ENCODE measurements around the gene ANKFN1.

Gene ANKFN1

DNA sequence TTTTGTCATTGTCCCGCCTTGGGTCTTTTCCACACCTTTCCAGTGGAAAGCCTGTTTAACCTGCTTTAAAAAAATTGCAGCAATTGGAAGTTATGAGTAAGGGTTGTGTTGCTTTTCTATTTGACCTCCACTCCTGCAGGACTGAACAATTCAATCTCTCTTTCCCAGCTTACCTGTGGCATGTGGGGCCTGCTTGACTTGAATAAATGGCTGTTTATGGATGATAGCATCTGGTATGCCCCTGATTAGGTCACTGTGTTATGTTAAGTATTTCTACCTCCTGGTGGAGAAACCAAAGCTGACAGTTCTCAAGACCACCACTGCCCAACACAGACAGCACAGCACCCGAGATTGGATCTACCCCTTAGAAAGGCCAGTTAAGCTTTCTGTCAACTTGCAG is 375.4 kb downstream of the ANKFN1 start:
- DNase-seq (ENCODE audit: extremely low read depth, insufficient read length), result no peak
- Histone ChIP-seq H3K36me3 (ENCODE audit: control insufficient read depth, insufficient read depth, low read length) (no peaks in the 10 kb centered on the region), H3K4me3 (replicated peaks; ENCODE audit: low read depth, low read length) (no peak overlapping the region), H3K27me3 (replicated peaks; ENCODE audit: control insufficient read depth, insufficient read depth, low read length) (no peaks in the 10 kb centered on the region; the same call in none of the 2 replicates)
- TF ChIP-seq, protein P1, sequence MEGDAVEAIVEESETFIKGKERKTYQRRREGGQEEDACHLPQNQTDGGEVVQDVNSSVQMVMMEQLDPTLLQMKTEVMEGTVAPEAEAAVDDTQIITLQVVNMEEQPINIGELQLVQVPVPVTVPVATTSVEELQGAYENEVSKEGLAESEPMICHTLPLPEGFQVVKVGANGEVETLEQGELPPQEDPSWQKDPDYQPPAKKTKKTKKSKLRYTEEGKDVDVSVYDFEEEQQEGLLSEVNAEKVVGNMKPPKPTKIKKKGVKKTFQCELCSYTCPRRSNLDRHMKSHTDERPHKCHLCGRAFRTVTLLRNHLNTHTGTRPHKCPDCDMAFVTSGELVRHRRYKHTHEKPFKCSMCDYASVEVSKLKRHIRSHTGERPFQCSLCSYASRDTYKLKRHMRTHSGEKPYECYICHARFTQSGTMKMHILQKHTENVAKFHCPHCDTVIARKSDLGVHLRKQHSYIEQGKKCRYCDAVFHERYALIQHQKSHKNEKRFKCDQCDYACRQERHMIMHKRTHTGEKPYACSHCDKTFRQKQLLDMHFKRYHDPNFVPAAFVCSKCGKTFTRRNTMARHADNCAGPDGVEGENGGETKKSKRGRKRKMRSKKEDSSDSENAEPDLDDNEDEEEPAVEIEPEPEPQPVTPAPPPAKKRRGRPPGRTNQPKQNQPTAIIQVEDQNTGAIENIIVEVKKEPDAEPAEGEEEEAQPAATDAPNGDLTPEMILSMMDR (IDR thresholded peaks at IDR 0.05; ENCODE audit: insufficient read depth, low read length, poor library complexity, severe bottlenecking), result no peak

DNA sequence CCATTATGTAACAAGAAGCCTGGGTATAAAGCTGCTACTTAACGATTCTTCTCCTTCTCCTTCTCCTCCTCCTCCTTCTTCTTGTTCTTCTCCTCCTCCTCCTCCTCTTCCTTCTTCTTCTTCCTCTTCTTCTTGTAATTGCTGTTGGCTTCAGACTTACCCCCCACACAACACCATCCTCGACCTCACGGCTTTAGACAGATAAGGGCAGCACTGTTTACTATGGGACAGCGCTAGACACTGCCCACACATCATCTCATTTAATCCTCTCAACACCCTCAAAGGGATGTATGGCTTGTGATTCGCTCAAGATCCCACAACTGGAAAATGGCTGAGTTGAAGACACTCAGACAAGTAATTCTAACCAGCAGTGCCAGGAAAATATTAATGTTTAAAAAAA is 379.7 kb downstream of the ANKFN1 start:
- H3K27me3 ChIP-seq (replicated peaks; ENCODE audit: control insufficient read depth, insufficient read depth, low read length), result no peaks in the 10 kb centered on the region; the same call in none of the 2 replicates
- DNase-seq (ENCODE audit: extremely low read depth, insufficient read length), result no peak

DNA sequence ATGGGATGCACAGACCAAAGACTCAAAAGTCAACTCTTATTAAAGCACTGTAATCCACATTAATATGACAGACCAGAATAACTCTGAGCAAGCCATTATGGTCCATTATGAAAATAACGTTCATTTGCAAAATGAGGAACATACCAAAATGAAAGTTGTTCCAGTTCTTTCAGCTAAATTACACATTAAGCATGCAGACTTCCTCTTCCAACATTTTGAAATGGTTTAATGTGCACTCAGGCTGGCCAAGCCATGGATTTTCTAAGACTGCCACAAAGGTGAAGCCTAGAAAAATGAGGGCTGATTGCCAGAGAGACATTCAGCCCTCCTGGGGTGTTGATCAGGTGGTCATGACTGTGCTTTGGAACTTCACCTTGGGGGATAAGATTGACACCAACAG is 383.5 kb downstream of the ANKFN1 start:
- Histone ChIP-seq H3K4me3 (replicated peaks; ENCODE audit: low read depth, low read length) (no peak overlapping the region), H3K36me3 (ENCODE audit: control insufficient read depth, insufficient read depth, low read length) (no peaks in the 10 kb centered on the region), H3K27me3 (replicated peaks; ENCODE audit: control insufficient read depth, insufficient read depth, low read length) (no peaks in the 10 kb centered on the region)
- TF ChIP-seq, protein P1 (IDR thresholded peaks at IDR 0.05; ENCODE audit: insufficient read depth, low read length, poor library complexity, severe bottlenecking), result no peak
- no peak for DNase-seq (ENCODE audit: extremely low read depth, insufficient read length)

More for the DNA sequence above, 379.7 kb downstream of the ANKFN1 start:
- TF ChIP-seq, protein P1 (IDR thresholded peaks at IDR 0.05; ENCODE audit: insufficient read depth, low read length, poor library complexity, severe bottlenecking), result no peak
- no peak overlapping the region for H3K4me3 ChIP-seq (replicated peaks; ENCODE audit: low read depth, low read length)
- no peaks in the 10 kb centered on the region for H3K36me3 ChIP-seq (ENCODE audit: control insufficient read depth, insufficient read depth, low read length)

DNA sequence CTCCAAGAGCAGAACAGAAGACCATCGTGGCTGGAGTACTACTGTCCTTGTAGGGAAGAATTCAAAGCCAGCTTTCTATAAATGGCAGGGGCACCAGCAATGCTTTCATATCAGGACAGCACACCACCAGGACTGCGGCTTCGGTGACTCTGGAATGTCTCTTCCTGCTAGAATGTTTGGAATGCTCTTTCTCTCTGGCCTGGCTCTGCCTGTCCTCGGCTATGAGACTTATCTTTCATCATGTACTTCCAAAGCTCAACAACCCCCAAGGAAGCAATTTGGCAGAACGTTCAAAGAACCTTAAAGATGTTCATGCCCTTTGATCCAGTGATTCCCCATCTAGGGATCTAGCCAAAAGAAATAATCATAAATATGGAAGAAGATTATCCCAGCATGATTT is 387.6 kb downstream of the ANKFN1 start:
- H3K36me3 ChIP-seq (ENCODE audit: control insufficient read depth, insufficient read depth, low read length), result no peaks in the 10 kb centered on the region
- no peak overlapping the region for H3K4me3 ChIP-seq (replicated peaks; ENCODE audit: low read depth, low read length)
- H3K27me3 ChIP-seq (replicated peaks; ENCODE audit: control insufficient read depth, insufficient read depth, low read length), result no peaks in the 10 kb centered on the region; the same call in 1 of the 2 replicates
- TF ChIP-seq, protein P1 (IDR thresholded peaks at IDR 0.05; ENCODE audit: insufficient read depth, low read length, poor library complexity, severe bottlenecking), result no peak
- DNase-seq (ENCODE audit: extremely low read depth, insufficient read length), result no peak

DNA sequence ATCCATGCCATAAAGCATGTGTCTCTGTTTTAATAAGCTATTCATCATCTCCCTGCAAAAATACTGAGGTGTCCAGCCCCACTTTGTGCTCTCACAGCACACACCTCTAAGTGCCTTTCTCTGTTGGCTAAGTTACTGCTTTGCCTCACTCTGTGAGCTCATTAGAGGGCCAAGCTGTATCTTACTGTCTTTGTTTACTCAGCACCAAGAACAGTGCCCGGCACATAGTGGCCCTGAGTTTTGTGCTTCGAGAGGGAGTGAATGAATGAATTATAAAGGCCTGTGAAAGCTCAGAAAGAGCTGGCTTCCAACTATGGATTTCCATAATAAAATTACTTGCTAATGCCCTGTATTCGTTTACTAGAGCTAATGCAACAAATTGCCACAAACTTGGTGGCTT is 390.0 kb downstream of the ANKFN1 start:
- TF ChIP-seq, protein P1 (IDR thresholded peaks at IDR 0.05; ENCODE audit: insufficient read depth, low read length, poor library complexity, severe bottlenecking), result no peak

DNA sequence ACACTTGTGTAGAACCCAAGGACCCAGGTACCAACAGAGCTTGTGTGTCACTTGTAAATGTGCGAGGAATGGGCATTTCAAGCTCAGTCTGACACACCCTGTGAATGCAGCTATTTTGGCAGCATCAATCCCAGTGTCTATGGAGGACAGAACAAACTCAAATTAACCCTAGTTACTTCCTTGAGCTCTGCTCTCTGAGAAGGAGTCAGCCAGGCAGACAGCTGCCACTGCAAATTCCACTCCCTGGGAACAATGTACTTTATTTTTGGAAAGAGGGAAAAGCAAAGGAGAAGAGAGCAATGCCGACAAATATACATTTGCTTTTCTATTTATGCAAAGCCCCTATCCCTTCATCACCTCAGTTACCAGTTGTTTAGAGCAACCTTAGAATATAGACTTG is 391.8 kb downstream of the ANKFN1 start:
- no peaks in the 10 kb centered on the region for H3K36me3 ChIP-seq (ENCODE audit: control insufficient read depth, insufficient read depth, low read length)
- TF ChIP-seq, protein P1 (IDR thresholded peaks at IDR 0.05; ENCODE audit: insufficient read depth, low read length, poor library complexity, severe bottlenecking), result no peak
- no peak overlapping the region for H3K4me3 ChIP-seq (replicated peaks; ENCODE audit: low read depth, low read length)
- DNase-seq (ENCODE audit: extremely low read depth, insufficient read length), result no peak
- no peaks in the 10 kb centered on the region; the same call in 1 of the 2 replicates for H3K27me3 ChIP-seq (replicated peaks; ENCODE audit: control insufficient read depth, insufficient read depth, low read length)

More for the DNA sequence above, 390.0 kb downstream of the ANKFN1 start:
- Histone ChIP-seq H3K4me3 (replicated peaks; ENCODE audit: low read depth, low read length) (no peak overlapping the region), H3K36me3 (ENCODE audit: control insufficient read depth, insufficient read depth, low read length) (no peaks in the 10 kb centered on the region), H3K27me3 (replicated peaks; ENCODE audit: control insufficient read depth, insufficient read depth, low read length) (no peaks in the 10 kb centered on the region; the same call in 1 of the 2 replicates)
- DNase-seq (ENCODE audit: extremely low read depth, insufficient read length), result no peak

All from GM06990 (cell line).